GM21529 (cell line): Measurements from ENCODE around the gene MYRF.

Experiments used
- ATAC-seq: cut with Tn5 transposase; IDR thresholded peaks from one replicate; pipeline ENCODE4 v1.9.1; 2021; ENCODE audit not compliant: unreplicated experiment

The MYRF gene

GRCh38 chr11:61757213-61757862, 4.9 kb downstream of the MYRF start:
- no peak for ATAC-seq

DNA sequence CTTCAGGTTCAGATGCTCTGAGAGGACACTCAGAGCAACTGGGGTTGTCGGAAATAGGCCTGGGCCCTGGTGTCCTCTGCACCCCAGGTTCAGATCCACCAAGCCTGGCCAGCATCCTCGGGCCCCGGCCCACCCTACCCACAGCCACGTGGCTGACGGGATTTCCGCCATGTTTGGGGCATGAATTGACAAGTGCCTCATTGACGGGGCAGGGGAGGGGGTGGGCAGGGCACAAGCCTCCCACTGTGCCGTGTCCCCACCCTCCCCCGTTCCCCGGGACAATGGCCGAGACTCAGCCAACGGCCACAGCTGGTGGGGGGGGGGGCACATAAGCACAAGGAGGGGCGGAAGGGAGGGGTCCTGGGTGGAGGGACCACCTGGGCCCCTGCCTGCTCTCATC, 8.5 kb downstream of the MYRF start:
- ATAC-seq: no peak

DNA sequence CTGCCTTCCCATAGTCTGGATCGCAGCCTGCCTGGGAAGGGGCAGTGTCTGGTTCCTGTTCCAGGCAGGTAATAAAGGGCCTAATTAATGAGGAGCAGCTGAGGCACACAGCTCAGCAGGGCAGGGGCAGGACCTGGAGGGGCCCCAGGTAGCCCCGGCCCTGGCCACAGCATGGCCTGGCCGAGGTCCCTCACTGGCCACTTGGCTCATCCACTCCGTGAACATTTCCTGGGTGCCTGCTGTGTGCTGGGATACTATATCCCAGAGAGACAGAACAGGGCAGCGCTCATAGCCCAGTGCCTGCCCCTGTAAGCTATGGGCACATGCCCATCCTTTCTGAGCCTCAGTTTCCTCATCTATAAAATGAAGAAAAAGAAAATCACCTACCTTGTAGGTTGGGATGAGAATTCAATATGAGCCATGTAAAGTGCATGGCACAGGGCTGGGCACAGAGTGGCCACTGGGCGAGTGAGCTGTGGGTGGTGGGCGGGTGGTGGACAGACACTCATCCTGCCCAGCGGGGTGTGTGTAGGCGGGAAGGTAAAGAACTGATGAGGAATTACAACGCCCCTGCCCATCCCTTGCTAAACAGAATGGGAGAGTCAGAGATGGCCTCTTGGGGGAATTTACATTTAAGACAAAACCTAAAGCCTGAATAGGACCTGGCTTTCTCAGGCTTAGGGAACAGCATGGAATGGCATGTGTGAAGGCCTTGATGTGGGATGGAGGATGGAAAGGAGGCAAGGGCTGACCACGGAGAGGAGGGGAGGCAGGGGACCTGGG, 9.2 kb downstream of the MYRF start:
- ATAC-seq: no peak

- no peak for ATAC-seq
Measured at GRCh38 chr11:61762223-61762615, 9.8 kb downstream of the MYRF start.

GRCh38 chr11:61762798-61763197, 10.4 kb downstream of the MYRF start:
- ATAC-seq: no peak

- no peak for ATAC-seq
Measured at GRCh38 chr11:61763930-61764605, 11.6 kb downstream of the MYRF start.

GRCh38 chr11:61764606-61765260, 12.3 kb downstream of the MYRF start:
- no peak for ATAC-seq

DNA sequence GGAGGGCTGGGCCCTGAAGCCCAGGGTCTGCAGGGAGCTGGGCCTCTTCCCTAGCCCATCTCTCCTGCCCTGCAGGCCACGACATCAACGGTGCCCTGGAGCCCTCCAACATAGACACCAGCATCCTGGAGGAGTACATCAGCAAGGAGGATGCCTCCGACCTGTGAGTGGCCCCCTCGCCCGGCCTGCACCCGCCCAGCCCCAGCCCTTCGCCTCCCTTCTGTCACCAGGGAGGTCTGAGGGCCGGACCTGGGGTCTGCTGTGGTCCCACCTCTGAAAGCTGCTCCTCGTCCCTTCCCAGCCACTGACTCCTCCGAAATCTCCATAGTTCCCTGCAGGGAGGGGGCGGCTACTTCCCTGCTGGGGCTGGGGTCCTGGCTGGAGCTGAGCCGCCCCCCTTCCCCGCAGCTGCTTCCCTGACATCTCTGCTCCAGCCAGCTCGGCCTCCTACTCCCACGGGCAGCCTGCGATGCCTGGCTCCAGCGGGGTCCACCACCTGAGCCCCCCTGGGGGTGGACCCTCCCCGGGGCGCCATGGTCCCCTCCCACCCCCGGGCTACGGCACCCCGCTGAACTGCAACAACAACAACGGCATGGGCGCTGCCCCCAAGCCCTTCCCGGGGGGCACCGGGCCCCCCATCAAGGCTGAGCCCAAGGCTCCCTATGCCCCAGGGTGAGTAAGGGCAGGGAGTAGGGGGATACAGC, 13.3 kb downstream of the MYRF start:
- ATAC-seq: no peak

DNA sequence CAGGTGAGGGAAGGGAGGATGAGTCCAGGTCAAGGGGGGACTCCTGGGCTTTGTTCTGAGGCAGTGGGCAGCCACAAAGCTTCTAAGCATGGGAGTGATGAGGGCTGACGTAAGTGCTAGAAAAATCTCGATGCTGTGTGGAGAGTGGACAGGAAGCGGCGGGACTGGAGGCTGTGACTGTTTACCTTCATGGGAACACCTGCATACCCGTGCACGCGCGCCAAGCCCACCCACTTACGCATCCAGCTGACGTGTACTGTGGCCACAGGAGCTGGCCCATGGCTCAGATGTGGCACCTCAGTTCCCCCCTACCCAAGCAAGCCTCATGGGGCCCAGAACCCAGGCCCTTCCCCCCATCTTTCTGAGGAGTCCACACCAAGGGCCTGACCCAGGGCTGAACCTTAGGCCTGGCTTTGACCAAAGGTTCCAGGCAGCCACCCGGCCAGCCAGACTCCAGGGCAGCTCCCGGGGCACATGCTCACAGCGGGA, 14.0 kb downstream of the MYRF start:
- no peak for ATAC-seq

- ATAC-seq: no peak
Measured at GRCh38 chr11:61768376-61769076, 16.1 kb downstream of the MYRF start.

- no peak for ATAC-seq
Measured at GRCh38 chr11:61769169-61769920, 16.9 kb downstream of the MYRF start.

GRCh38 chr11:61769946-61770683, 17.7 kb downstream of the MYRF start:
- ATAC-seq: no peak

DNA sequence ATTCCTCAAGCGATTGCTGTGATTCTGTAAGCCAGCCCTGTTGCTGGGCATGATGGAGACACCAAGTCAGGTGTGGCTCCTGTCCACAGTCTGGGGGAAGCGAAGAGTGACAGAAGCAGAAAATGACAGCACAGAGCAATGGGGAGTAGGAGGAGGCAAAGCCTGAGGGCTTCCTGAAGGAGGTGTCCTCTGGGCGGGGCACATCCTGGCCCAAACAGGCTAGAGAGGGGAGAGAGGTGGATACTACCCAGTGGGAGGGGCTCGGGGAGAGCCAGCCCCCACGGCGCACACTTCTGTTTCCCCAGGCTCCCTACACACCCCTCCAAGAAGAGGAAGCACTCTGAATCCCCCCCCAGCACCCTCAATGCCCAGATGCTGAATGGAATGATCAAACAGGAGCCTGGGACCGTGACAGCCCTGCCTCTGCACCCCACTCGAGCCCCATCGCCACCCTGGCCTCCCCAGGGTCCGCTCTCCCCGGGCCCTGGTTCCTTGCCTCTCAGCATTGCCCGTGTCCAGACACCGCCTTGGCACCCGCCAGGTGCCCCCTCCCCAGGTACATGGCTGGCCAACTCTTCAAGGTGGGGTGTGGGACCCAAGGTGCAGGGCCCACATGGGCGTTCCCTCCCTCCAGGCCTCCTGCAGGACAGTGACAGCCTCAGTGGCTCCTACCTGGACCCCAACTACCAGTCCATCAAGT, 18.9 kb downstream of the MYRF start:
- ATAC-seq: no peak

DNA sequence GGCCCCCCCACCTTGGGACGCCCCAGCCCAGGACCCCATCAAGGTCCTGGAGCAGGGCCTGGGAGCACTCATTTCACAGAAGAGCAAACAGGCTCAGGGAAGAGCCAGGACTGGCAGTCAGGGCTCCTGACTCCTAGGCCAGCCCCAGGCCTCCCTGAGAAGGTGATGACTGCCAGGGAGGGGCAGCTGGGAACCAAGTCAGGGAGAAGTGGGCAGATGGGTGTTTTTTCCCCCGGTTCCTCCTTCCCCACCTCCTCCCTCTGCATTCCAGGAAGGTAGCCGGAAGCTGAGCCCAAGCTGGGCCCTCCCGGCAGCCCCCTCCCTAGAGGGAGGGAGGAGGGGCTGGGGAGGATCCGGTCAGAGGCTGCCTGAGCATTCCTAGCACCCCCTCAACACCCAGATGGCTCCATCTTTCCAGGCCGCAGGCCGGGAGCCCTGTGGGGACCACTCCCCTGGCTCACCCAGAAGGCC, 19.6 kb downstream of the MYRF start:
- ATAC-seq: no peak

- ATAC-seq: no peak
Measured at GRCh38 chr11:61773356-61773755, 20.9 kb downstream of the MYRF start.

GRCh38 chr11:61773809-61774208, 21.4 kb downstream of the MYRF start:
- no peak for ATAC-seq

DNA sequence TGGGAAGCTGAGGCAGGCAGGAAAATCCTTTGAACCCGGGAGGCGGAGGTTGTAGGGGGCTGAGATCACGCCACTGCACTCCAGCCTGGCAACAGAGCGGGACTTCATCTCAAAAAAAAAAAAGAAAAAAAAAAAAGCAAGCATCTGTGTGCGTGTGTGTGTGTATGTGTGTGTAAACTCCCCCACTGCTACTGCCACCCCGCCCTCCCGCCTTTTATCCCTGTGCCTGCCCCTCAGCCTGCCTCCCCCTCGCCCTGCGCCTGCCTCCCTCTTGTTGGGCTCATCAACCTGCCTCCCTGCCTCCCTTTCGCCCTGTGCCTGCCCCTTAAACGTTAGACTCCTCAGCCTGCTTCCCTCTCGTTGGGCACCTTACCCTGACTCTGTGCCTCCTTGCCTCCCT, 22.0 kb downstream of the MYRF start:
- ATAC-seq: no peak

GRCh38 chr11:61775106-61775505, 22.7 kb downstream of the MYRF start:
- ATAC-seq: no peak
